NCI-H1694 treated with DMSO at 0.1 percent for 48 hours (cell line): ENCODE measurements around the gene MGST1.
"Not testable (repeated sequence)": the region's sequence is repeated elsewhere in the genome, so short reads cannot be mapped to it uniquely, and the experiment has no call there.

ENCODE experiments used
- DNase-seq: peaks from one replicate; lab custom pipeline; 2025; lab: John Stamatoyannopoulos, UW

MGST1 gene

DNA sequence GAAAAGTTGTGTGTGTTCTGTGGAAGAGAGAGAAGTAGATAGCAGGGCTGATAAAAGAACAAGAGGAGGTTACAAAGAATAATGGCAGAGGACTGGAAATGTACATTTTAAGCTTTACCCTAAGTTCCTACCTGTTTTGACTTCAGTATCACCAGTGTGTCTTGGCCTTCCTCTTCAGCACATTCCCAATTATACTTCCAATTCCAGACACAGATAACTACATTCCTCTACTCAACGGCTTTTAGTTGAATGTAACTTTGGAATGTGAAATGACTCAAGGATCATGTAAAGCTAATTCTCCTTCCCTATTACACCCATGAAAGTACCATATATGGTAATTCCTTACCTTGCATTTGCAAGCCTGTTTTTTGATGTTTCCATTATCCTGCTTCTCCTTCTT lies 5.0 kb downstream of the MGST1 start:
- no peak for DNase-seq

DNA sequence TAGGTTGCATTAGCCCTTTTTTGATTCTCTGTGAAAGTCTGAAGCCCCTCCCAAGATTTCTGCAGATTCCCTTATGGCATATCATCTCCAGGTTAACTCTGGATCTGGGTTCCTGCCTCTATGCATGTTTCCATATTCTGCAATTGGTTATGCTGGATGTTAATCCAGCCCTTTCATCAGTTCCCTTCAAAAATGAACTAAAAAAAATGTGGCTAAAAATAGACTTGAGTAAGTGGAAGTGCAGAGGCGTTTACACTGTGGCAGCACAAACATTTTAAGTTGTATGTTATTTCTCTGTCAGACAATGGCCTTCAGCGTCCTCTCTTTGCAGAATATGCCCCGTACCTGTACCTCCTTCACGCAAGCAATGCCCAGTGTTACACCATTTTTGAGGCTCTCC lies 11.4 kb downstream of the MGST1 start:
- no peak for DNase-seq

DNA sequence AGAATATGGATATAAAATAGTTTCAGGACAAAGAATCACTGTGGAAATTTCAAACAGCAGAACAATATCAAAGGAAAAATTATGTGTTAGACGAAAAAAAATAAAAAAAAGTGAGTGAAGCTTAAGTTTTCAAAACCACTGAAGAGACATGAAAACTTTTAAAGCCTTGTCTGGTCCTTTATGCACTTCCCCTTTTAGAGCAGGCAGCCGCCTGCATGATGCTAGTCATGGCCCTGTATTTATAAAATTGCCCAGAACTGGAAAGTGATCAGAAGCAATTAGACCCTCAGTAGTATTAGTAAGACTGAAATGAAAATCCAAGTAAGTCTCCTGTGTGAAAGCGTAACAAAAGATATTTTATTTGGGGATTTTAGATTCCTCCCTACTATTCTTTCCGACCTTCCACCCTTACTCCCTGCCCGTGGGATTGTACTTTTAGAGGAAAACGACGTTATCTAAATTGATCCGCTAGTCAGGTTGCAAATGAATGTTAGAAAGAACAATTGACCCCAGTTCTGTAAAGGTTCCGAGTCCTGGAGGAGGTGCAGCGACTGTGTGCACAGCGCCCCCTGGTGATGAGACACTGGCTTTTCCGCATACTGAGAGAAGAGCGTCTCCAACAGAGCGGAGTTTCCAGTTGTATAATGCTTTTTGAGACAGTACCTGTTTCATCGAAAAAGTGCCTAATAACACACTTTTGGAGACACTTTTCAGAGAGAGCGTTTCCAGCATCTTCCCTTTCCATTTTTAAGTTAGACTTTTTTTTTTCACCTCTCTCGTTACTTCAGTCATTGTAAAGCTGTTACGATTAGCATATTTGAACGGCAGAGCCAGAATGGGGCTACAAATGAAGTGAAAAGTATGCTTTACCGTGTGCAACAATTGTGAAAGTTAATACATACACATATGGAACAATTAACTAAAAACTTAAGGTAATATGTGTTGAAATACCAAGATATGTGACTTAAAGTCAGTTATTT lies 12.4 kb downstream of the MGST1 start:
- DNase-seq = no peak

DNA sequence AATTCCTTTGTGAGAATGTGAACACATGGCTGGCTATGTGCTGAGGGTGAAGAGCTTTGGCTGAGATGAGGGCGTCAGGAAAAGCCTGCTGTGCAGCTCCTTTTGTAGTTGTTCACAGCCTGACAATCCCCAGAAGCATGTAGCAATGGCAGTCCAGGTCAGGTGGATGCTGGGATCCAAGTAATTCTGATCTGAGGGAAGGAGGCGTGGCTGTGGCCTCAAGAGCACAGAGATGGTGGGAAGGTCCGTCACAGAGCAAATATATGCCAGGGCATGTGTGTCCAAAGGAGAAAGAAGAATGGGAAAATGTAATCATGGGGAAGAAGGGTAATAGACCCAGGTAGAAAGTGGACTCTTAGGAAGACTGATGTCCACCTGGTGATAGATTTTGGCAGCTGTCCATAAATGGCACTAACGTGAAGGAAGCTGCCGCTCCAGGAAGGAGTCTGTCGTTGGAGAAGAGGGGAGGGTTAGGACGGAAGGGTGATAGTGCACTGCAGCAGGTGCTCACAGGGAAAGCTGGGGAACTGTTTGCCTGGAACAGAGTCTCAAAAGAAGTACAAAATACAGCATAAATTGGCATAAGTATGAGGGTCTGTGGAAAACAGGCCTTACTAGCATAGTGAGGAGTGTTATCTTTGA lies 13.8 kb downstream of the MGST1 start:
- no peak for DNase-seq

DNA sequence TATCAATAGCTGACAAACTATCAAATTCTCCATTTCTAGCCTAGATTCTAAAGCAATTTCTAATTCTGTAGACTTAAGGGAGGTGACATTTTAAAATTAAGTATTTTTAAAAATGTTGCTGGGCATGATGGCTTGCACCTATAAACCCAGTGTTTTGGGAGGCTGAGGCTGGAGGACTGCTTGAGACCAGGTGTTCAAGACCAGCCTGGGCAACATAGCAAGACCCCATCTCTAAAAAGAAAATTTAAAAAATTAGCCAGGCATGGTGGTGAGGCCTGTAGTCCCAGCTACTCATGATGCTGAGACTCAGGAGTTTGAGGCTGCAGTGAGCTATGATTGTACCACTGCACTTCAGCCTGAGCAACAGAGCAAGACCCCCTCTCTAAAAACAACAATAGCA lies 15.1 kb downstream of the MGST1 start:
- no peak for DNase-seq

DNA sequence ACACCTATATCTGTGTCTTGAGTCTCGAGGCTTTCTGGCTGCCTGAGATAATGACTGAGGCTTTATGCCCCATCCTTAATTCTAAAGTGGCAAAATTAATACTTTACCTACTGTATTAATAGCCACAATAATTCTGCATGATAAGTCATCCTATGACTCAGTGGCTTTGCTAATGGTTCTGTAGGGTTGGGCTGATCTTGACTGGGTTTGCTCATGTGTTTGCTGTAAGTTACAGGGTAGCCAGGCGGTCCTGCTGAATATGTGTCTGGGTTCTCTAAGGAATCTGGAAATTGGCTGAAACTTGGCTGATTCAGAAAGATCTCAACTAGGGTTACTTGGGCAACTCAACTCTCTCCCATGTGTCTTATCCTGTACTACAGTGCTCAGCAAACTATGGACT lies 21.7 kb downstream of the MGST1 start:
- DNase-seq = no peak

DNA sequence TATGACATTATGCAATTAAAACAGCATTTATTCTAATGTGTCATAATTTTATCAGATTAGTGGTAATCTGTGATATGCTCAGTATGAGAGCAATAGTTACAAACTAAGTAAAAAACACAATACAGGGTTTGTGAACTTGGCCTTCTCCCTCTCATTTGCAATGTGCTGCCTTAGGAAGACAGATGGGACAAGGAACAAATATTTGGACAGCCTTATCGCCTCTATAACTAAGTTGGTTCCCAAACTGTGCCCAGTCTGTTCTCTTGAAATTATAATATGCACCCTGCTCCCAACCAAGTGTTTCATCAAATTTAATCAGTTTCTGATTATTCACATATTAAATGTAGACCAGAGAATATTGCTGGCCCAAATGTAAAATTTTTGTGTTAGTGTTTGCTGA lies 22.7 kb downstream of the MGST1 start:
- DNase-seq = no peak

DNA sequence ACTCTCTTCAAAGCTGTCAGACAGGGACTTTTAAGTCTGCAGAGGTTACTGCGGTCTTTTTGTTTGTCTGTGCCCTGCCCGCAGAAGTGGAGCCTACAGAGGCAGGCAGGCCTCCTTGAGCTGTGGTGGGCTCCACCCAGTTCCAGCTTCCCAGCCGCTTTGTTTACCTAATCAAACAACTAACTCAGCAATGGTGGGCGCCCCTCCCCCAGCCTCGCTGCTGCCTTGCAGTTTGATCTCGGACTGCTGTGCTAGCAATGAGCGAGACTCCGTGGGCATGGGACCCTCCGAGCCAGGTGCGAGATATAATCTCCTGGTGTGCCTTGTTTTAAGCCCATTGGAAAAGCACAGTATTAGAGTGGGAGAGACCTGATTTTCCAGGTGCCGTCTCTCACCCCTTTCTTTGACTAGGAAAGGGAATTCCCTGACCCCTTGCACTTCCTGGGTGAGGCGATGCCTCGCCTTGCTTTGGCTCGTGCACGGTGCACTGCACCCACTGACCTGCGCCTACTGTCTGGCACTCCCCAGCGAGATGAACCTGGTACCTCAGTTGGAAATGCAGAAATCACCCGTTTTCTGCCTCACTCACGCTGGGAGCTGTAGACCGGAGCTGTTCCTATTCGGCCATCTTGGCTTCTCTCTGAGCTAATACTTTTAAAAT lies 35.3 kb downstream of the MGST1 start:
- not testable (repeated sequence) for DNase-seq

DNA sequence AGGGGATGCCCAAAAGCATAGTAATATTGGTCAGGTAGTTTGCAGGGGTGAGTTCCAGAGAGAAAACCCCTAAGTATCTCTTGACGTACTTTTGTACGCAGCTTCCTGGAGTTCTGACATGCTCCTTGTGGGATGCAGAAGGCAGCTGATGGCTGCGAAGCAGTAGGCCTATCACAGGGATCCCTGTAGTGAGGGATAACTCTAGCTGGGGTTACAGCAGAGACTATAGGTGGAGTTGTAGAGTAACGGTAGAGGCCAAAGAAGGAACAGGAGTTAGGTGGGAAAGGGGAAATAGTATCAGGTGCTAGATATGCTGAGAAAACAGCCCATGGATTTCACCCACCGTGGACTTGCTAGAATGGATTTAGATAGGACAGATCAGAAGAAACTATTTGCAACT lies 37.3 kb downstream of the MGST1 start:
- no peak for DNase-seq

DNA sequence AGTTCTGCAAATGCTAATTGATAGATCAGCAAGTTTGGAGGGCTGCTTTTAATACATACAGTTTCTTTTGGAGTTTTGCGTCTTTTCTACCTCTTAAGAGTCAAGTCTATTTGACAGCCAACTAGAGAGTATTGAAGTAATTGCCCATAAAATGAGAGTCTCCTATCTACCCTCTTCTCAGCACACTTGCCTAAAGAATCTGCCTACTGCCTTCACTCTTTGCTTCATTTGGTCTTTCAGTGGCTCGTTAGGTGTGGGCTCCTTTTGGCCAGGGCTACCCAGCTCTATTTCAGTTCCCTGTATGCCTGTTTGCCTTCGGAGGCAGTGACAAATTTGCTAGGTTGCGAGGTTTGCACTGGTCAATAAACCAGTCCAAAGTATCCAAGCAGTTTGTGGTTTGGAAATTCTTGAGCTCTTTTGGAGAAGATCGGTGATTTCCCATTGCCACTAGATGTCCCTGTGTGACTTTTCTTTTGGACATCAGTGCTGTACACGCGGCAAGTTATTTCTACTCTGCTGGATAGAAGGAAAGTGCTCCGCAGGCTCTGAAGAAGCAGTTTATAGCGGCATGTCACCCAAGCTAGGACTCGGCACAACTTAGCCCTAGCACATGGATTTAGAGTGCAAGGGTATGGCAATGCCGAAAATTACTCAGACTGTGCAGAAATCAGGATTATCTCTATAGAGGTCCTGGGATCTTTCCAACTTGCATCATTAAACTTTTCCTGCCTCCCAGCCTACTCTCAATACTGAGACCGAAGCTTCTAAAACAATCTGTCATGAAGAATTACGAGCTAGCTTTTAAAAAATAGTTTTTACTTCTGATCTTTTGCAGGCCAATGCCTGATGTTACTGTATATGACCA lies 38.6 kb downstream of the MGST1 start:
- peak; percentile 82 for DNase-seq

DNA sequence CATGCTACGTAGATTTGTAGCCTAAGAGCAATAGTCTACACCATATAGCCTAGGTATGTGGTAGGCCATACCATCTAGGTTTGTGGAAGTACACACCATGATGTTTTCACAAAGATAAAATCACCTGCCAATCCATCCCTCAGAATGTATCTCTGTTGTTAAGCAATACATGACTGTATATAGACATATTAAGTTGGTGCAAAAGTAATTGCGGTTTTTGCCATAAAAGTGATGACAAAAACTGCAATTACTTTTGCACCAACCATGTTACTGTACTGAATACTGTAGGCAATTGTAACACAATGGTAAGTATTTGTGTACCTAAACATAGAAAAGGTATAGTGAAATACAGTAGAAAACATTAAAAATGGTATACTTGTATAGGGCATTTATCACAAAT lies 40.5 kb downstream of the MGST1 start:
- DNase-seq = no peak

DNA sequence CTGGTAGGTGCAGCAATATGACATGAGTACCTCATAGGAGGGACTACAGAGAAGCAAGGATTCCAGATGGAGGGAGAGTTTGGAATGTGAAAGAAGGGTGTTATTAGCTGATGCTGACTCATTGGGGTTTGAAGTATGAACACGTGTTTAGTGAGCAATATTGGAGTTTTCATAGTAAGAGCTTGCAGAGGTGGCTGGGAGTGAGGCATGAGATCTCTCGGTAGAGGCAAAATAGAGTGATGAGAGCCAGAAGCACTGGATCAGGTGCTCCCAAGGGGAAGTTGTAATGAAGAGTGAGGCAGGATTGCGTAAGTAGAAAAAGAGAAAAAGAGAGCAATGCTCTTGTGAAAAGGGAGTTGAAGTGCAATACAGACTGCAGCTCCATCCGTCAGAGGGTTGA lies 42.1 kb downstream of the MGST1 start:
- DNase-seq = no peak

DNA sequence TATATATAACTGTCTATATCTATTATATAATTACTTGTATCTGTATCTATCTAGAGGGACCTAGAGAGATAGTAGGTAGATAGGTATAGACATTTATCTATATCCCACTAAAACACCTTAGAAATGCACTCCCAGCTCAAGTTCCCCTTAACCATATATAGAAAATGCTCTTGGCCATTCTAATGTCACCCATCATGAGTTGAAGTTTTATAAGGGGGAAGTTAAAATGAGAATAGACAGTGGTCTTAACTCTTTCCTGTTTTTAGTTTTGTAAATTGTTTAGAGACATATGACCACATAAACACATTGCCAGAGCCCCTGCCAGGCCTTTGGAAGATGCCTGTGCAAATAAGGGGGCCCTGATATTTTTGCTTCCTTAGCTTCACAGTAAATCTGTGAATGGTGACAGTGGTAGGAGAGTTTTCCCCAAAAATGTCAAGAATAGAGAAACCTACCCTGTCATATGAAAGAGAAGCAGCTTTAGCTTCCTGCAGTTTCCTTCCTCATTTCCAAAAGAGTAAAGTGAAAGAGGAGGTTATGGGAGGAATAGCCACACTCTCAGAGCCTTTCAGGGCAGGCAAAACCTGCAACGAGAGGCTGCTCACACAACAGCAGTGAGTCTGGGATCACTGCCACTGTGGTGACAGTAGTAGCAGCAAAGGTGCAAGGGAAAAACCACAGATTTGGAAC lies 45.5 kb downstream of the MGST1 start:
- DNase-seq = no peak

DNA sequence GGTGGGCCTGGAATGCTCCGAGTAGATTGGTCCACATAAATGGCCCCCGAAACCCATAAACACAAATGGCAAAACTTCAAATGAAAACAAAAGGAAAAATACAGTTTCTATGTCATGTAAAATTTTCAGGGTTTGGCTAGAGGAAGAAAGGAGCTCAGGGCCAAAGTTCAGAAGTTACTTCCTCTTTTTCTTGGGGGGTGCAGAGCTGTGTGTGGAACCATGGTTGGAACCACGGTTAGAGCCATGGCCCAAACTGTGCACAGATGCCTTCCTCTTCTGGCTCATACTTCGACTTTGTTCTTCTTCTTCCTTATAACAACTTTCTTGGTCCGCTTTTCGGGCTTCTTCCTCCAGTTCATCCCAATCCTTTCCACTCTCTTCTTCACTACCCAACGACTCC lies 51.7 kb downstream of the MGST1 start:
- no peak for DNase-seq

DNA sequence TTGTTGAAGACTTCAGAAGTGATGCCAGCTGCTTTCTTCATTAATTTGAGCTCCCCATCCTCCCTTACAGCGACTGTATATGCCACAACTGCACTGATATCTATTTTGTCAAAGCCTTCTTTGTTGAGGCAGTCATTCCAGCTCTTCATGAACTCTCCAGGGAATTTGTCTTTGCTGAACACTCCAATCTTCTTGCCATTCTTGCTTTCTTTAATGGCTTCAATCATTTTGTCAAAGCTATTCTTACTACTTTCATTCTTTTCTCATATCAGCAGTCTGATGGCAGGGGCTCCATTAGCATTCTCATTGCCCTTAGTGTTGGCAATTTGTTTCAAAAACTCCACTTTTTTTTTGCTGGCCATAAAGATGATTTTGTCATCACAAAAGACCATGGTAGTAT lies 54.4 kb downstream of the MGST1 start:
- DNase-seq = not testable (repeated sequence)

DNA sequence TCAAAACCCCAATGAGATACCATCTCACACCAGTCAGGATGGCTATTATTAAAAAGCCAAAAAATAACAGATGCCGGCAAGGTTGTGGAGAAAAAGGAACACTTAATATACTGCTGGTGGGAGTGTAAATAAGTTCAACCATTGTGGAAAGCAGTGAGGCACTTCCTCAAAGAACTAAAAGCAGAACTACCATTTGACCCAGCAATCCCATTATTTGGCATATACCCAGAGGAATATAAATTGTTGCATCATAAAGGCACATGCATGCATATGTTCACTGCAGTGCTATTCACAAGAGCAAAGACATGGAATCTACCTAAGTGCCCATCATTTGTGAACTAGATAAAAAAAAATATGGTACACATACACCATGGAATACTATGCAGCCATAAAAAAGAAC lies 59.9 kb downstream of the MGST1 start:
- DNase-seq = no peak
